H9 (cell line): ENCODE data around the gene EFNA1. TPM values are rescaled to one million over a fixed set of nuclear protein-coding genes. Genes with fewer than 3 reads are reported as not detected.

Experiments used
- DNase-seq: peaks from one replicate; pipeline ENCODE4 v3.0.0-alpha.2; 2017
- H2AFZ ChIP-seq: one replicate; pipeline ENCODE4 v1.6.1; 2013; ENCODE audit warnings: mild to moderate bottlenecking, low read length, control low read depth, moderate library complexity
- H2AK5ac ChIP-seq: 2 replicates; pipeline ENCODE4 v1.6.1; 2013; ENCODE audit warnings: low read length, control low read depth, mixed read lengths; ENCODE audit not compliant: insufficient read length
- H2BK120ac ChIP-seq: one replicate; pipeline ENCODE4 v1.6.1; 2013; ENCODE audit warnings: low read depth, mild to moderate bottlenecking, low read length, control low read depth, inconsistent platforms; ENCODE audit not compliant: poor library complexity, severe bottlenecking
- H2BK12ac ChIP-seq: 2 replicates; pipeline ENCODE4 v1.6.1; 2013; ENCODE audit warnings: low read length, control low read depth, mixed read lengths, low read depth; ENCODE audit not compliant: insufficient read length
- H2BK15ac ChIP-seq: 2 replicates; pipeline ENCODE4 v1.6.1; 2013; ENCODE audit warnings: low read depth, low read length, control low read depth
- H2BK20ac ChIP-seq: one replicate; pipeline ENCODE4 v1.6.1; 2013; ENCODE audit warnings: low read depth, mild to moderate bottlenecking, low read length, control low read depth, inconsistent platforms; ENCODE audit not compliant: poor library complexity, severe bottlenecking
- H2BK5ac ChIP-seq: 2 replicates; pipeline ENCODE4 v1.6.1; 2013; ENCODE audit warnings: low read length, control low read depth, mixed read lengths; ENCODE audit not compliant: insufficient read length
- H3K14ac ChIP-seq: 2 replicates; pipeline ENCODE4 v1.6.1; 2013; ENCODE audit warnings: low read length, control low read depth; ENCODE audit not compliant: insufficient read depth
- H3K18ac ChIP-seq: 2 replicates; pipeline ENCODE4 v1.6.1; 2013; ENCODE audit warnings: low read depth, mild to moderate bottlenecking, mixed read lengths, low read length, control low read depth; ENCODE audit not compliant: insufficient read length
- H3K23ac ChIP-seq: 2 replicates; pipeline ENCODE4 v1.6.1; 2013; ENCODE audit warnings: low read length, control low read depth, mixed read lengths, low read depth; ENCODE audit not compliant: insufficient read length
- H3K23me2 ChIP-seq: 2 replicates; pipeline ENCODE4 v1.6.1; 2013; ENCODE audit warnings: low read depth, mild to moderate bottlenecking, mixed read lengths, low read length, control low read depth; ENCODE audit not compliant: insufficient read length, poor library complexity, severe bottlenecking
- H3K27ac ChIP-seq: 2 replicates; pipeline ENCODE4 v1.5.1; 2013; ENCODE audit warnings: low read length, control low read depth, mixed read lengths, low read depth; ENCODE audit not compliant: insufficient read length
- H3K27me3 ChIP-seq: 2 replicates; pipeline ENCODE4 v1.6.1; 2013; ENCODE audit warnings: low read length, control low read depth, inconsistent platforms; ENCODE audit not compliant: insufficient read depth
- H3K4ac ChIP-seq: 2 replicates; pipeline ENCODE4 v1.6.1; 2013; ENCODE audit warnings: low read depth, mild to moderate bottlenecking, control low read depth, inconsistent platforms, low read length, moderate library complexity
- H3K4me1 ChIP-seq: 2 replicates; pipeline ENCODE4 v1.6.1; 2013; ENCODE audit warnings: low read length, control low read depth, inconsistent platforms; ENCODE audit not compliant: insufficient read depth
- H3K4me2 ChIP-seq: 2 replicates; pipeline ENCODE4 v1.6.1; 2013; ENCODE audit warnings: low read length, control low read depth, mixed read lengths; ENCODE audit not compliant: insufficient read length, insufficient read depth
- H3K56ac ChIP-seq: 2 replicates; pipeline ENCODE4 v1.6.1; 2013; ENCODE audit warnings: low read depth, mild to moderate bottlenecking, mixed read lengths, low read length, control low read depth; ENCODE audit not compliant: insufficient read length
- H3K79me1 ChIP-seq: 2 replicates; pipeline ENCODE4 v1.6.1; 2013; ENCODE audit warnings: low read depth, mild to moderate bottlenecking, moderate library complexity, low read length, control low read depth, inconsistent platforms; ENCODE audit not compliant: insufficient read depth, poor library complexity, severe bottlenecking
- H3K79me2 ChIP-seq: 2 replicates; pipeline ENCODE4 v1.6.1; 2013; ENCODE audit warnings: low read length, control low read depth, inconsistent platforms; ENCODE audit not compliant: insufficient read depth
- H3K9ac ChIP-seq: 2 replicates; pipeline ENCODE4 v1.6.1; 2013; ENCODE audit warnings: low read length, control low read depth, mixed read lengths; ENCODE audit not compliant: insufficient read length; ENCODE audit errors: extremely low read depth
- H3K9me3 ChIP-seq: one replicate; pipeline ENCODE4 v1.6.1; 2013; ENCODE audit warnings: low read depth, low read length, inconsistent platforms; ENCODE audit not compliant: control insufficient read depth
- H3T11ph ChIP-seq: one replicate; pipeline ENCODE4 v1.6.1; 2013; ENCODE audit warnings: mild to moderate bottlenecking, low read length, control low read depth, inconsistent platforms
- H4K20me1 ChIP-seq: one replicate; pipeline ENCODE4 v1.6.1; 2013; ENCODE audit not compliant: control insufficient read depth, insufficient read length, insufficient read depth
- H4K5ac ChIP-seq: 2 replicates; pipeline ENCODE4 v1.6.1; 2013; ENCODE audit warnings: low read depth, mild to moderate bottlenecking, mixed read lengths, low read length, control low read depth; ENCODE audit not compliant: insufficient read length
- H4K8ac ChIP-seq: replicated peaks from 2 replicates; pipeline ENCODE4 v1.6.1; 2013; ENCODE audit warnings: low read length, control low read depth, mixed read lengths, low read depth; ENCODE audit not compliant: insufficient read length
- H4K91ac ChIP-seq: 2 replicates; pipeline ENCODE4 v1.6.1; 2013; ENCODE audit warnings: low read depth, mild to moderate bottlenecking, moderate library complexity, mixed read lengths, low read length, control low read depth; ENCODE audit not compliant: insufficient read length
- H3K27ac Mint-ChIP-seq, 3 experiments: 2 replicates in 2 of 3; 3 replicates in 1 of 3; pipeline ENCODE4 v1.8.0; 2020 to 2021; ENCODE audit warnings: mixed read lengths in 3 of 3, mild to moderate bottlenecking in 1 of 3, moderate library complexity in 1 of 3
- H3K27me3 Mint-ChIP-seq: 2 replicates; pipeline ENCODE4 v1.8.0; 2021; ENCODE audit warnings: low read depth, mild to moderate bottlenecking, moderate library complexity, mixed read lengths
- H3K36me3 Mint-ChIP-seq, 3 experiments: 2 replicates in 2 of 3; 3 replicates in 1 of 3; pipeline ENCODE4 v1.8.0; 2020 to 2021; ENCODE audit warnings: low read depth in 3 of 3, mixed read lengths in 3 of 3; ENCODE audit not compliant: insufficient read depth in 1 of 3
- H3K4me1 Mint-ChIP-seq, 2 experiments: 2 replicates each; pipeline ENCODE4 v1.8.0; 2020; ENCODE audit warnings: mixed read lengths in 2 of 2
- H3K4me3 Mint-ChIP-seq, 2 experiments: 2 replicates in 1 of 2; 3 replicates in 1 of 2; pipeline ENCODE4 v1.8.0; 2020 to 2021; ENCODE audit warnings: mild to moderate bottlenecking in 2 of 2, mixed read lengths in 2 of 2, moderate library complexity in 1 of 2
- H3K9me3 Mint-ChIP-seq, 2 experiments: 2 replicates in 1 of 2; 3 replicates in 1 of 2; pipeline ENCODE4 v1.8.0; 2020; ENCODE audit warnings: mild to moderate bottlenecking in 2 of 2, mixed read lengths in 2 of 2, moderate library complexity in 1 of 2
- WGBS: extraction: QIAGEN DNeasy Blood & Tissue Kit; methylation state at CpG from one replicate; pipeline ENCODE4 v1.1.7; 2013; ENCODE audit warnings: missing lambda C conversion rate, low lambda C conversion rate, mixed read lengths; ENCODE audit not compliant: insufficient read length; ENCODE audit errors: extremely low coverage; 5-methylcytosine and 5-hydroxymethylcytosine counted together
- total RNA-seq: library from RNA; stranded (reverse); gene quantifications from 2 replicates; pipeline ENCODE4 v1.2.1, GENCODE V29; 2021
- TF ChIP-seq, protein P1 (sequence below): fragments of 200-600 bp; sonication (generic); conservative IDR thresholded peaks from 3 replicates; pipeline ENCODE4 v1.8.0; 2021; ENCODE audit warnings: antibody characterized with exemption, mild to moderate bottlenecking

The EFNA1 gene
- total RNA-seq, 1 experiment from 2014 or later, result 1.4 TPM

DNA sequence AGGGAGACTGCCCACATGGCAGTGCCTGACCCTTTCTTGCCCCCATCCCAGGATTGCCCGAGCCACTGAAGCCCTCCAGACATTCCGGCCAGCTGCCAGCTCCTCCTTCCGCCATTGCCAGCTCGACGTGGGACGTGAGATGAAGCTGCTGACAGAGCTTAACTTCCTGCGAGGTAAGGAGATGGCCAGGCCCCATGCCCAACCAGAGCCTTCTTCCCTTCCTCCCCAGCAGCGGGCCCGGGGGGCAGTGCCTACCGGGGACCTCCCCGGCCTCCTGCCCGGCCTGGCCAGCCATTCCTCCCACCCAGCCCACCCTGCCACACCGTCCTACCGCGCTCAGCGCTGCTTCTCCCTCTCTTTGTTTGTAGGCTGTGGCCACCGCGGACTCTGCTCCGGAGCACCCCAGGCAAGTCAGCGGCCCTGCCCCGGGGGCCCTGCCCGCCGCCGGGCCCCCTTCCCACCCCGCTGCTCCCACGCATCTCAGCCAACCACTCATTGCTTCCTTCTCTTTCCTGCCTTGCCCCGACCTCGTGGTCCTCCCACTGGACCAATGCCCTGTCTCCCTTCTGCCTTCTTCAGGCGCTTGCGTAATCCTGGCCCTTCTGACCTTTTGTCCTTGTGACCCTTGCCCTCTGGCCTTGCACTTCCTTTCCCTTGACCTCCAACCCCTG, 50.9 kb downstream of the EFNA1 start:
- no peak overlapping the region for H2BK120ac ChIP-seq
- no peak overlapping the region for H3K9ac ChIP-seq
- TF ChIP-seq, protein P1, sequence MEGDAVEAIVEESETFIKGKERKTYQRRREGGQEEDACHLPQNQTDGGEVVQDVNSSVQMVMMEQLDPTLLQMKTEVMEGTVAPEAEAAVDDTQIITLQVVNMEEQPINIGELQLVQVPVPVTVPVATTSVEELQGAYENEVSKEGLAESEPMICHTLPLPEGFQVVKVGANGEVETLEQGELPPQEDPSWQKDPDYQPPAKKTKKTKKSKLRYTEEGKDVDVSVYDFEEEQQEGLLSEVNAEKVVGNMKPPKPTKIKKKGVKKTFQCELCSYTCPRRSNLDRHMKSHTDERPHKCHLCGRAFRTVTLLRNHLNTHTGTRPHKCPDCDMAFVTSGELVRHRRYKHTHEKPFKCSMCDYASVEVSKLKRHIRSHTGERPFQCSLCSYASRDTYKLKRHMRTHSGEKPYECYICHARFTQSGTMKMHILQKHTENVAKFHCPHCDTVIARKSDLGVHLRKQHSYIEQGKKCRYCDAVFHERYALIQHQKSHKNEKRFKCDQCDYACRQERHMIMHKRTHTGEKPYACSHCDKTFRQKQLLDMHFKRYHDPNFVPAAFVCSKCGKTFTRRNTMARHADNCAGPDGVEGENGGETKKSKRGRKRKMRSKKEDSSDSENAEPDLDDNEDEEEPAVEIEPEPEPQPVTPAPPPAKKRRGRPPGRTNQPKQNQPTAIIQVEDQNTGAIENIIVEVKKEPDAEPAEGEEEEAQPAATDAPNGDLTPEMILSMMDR, result no peak
- no peak overlapping the region for H3K56ac ChIP-seq
- H4K91ac ChIP-seq, result no peak overlapping the region
- no peaks in the 10 kb centered on the region for H3K9me3 Mint-ChIP-seq
- no peak overlapping the region for H2BK12ac ChIP-seq
- H4K5ac ChIP-seq, result no peak overlapping the region
- H4K20me1 ChIP-seq, result no peaks in the 10 kb centered on the region
- H3K27ac Mint-ChIP-seq, result peak overlapping the region in 1 of 3 experiments; percentile 39; a peak in 2 of 7 replicates
- H3K23ac ChIP-seq, result no peak overlapping the region
- peaks cover 10% of the 10 kb centered on the region for H3K23me2 ChIP-seq
- no peak overlapping the region for H3T11ph ChIP-seq
- H2AFZ ChIP-seq, result no peak overlapping the region
- no peaks in the 10 kb centered on the region for H3K79me1 ChIP-seq
- H3K14ac ChIP-seq, result no peak overlapping the region
- H3K9me3 ChIP-seq, result no peaks in the 10 kb centered on the region
- no peak overlapping the region for H3K18ac ChIP-seq
- no peaks in the 10 kb centered on the region for H3K79me2 ChIP-seq
- DNase-seq, result no peak
- H2BK15ac ChIP-seq, result no peak overlapping the region
- peaks cover 38 to 64% (median 57%) of the 10 kb centered on the region in 3 experiments for H3K36me3 Mint-ChIP-seq
- no peak overlapping the region for H4K8ac ChIP-seq
- H2BK20ac ChIP-seq, result no peak overlapping the region
- no peak overlapping the region for H3K4me2 ChIP-seq
- H2BK5ac ChIP-seq, result no peak overlapping the region
- H3K4me1 Mint-ChIP-seq, result peaks cover 11 to 25% of the 10 kb centered on the region in 2 experiments
- H3K4me3 Mint-ChIP-seq, result no peak overlapping the region
- H3K27ac ChIP-seq, result no peak overlapping the region
- no peak overlapping the region for H3K4ac ChIP-seq
- no peak overlapping the region for H2AK5ac ChIP-seq
- WGBS, result no CpG with 5 or more reads among the region's 30 CpGs
- H3K27me3 ChIP-seq, result no peaks in the 10 kb centered on the region
- no peaks in the 10 kb centered on the region; the same call in none of the 2 replicates for H3K27me3 Mint-ChIP-seq
- no peaks in the 10 kb centered on the region for H3K4me1 ChIP-seq
